Upper lobe of left lung (tissue), 6 donors: ENCODE results near the gene VPS33A. TPM values are rescaled to one million over a fixed set of nuclear protein-coding genes. Genes with fewer than 3 reads are reported as not detected.

ENCODE experiments used
- ATAC-seq, 2 donors: fragments of 200-7000 bp; cut with Tn5 transposase; one replicate each; pipeline ENCODE4 v1.9.1; 2022; ENCODE audit warnings: mild to moderate bottlenecking in 2 of 2, moderate library complexity in 2 of 2; ENCODE audit not compliant: low FRiP score in 2 of 2
- DNase-seq, 2 donors: peaks; one replicate each; pipeline ENCODE4 v3.0.0-alpha.2; 2019 to 2020
- H3K27ac ChIP-seq, 4 donors: fragments of 200-600 bp; sonication (generic); one replicate each; pipeline ENCODE4 v1.5.1; 2016 to 2019
- H3K27me3 ChIP-seq, 4 donors: fragments of 200-600 bp; sonication (generic); one replicate each; pipeline ENCODE4 v1.5.1; 2017 to 2019
- H3K36me3 ChIP-seq, 4 donors: fragments of 200-600 bp; sonication (generic); one replicate each; pipeline ENCODE4 v1.5.1; 2016 to 2019
- H3K4me1 ChIP-seq, 4 donors: fragments of 200-600 bp; sonication (generic); one replicate each; pipeline ENCODE4 v1.5.1; 2018 to 2019
- H3K4me3 ChIP-seq, 4 donors: fragments of 200-600 bp; sonication (generic); one replicate each; pipeline ENCODE4 v1.5.1; 2017 to 2019; ENCODE audit warnings: mild to moderate bottlenecking in 2 of 4, moderate library complexity in 1 of 4
- H3K9me3 ChIP-seq, 4 donors: fragments of 200-600 bp; sonication (generic); one replicate each; pipeline ENCODE4 v1.5.1; 2018 to 2019
- CTCF ChIP-seq, 6 experiments: fragments of 450-650 bp in 4 of 6; fragments of 200-600 bp in 2 of 6; sonication (generic) in 2 of 6; IDR thresholded peaks; one replicate each; pipeline ENCODE4 v1.5.1; 2016 to 2019; ENCODE audit warnings: antibody characterized with exemption in 6 of 6
- EP300 ChIP-seq, 4 donors: sonication (generic); formaldehyde crosslinking; IDR thresholded peaks; one replicate each; pipeline ENCODE4 v1.5.1; 2017; ENCODE audit warnings: antibody characterized with exemption in 4 of 4, control low read depth in 2 of 4
- POLR2A ChIP-seq, 4 donors: fragments of 450-650 bp; IDR thresholded peaks; one replicate each; pipeline ENCODE4 v1.5.1; 2016 to 2017; ENCODE audit warnings: antibody characterized with exemption in 4 of 4, mild to moderate bottlenecking in 2 of 4
- POLR2AphosphoS5 ChIP-seq, 2 donors: sonication (generic); formaldehyde crosslinking; IDR thresholded peaks; one replicate each; pipeline ENCODE4 v1.5.1; 2017; ENCODE audit warnings: antibody characterized with exemption in 2 of 2
- WGBS, 2 donors: methylation state at CpG; one replicate each; pipeline ENCODE4 v1.1.5; 2017 to 2018; 5-methylcytosine and 5-hydroxymethylcytosine counted together
- total RNA-seq, 6 donors: library from RNA; depleted of rRNA in 4 of 6; stranded (reverse); fragments of >200 nt in 4 of 6; gene quantifications; one replicate each; pipeline versions ENCODE4 v1.1.0 to v1.2.1, GENCODE V29; 2016 to 2021
- donor health status: DM: no; HTN: no; CAD: no; lungs with moderate emphysema.
- donor health status: DM: no; HTN: yes; CAD: no; lungs with severe emphysema.

VPS33A gene
- total RNA-seq, 6 donors from 2014 or later, result 7.3 to 18.5 (median 14.5) TPM

GRCh38 chr12:122201381-122201780 is 64.9 kb downstream of the VPS33A start:
- TF ChIP-seq EP300 (IDR thresholded peaks at IDR 0.05) (no peak), CTCF (IDR thresholded peaks at IDR 0.05) (no peak), POLR2A (IDR thresholded peaks at IDR 0.05) (no peak), POLR2AphosphoS5 (IDR thresholded peaks at IDR 0.05) (no peak)
- DNase-seq (no peak), ATAC-seq (no peak)
- WGBS, 2 donors, result 85 to 93% methylated on average over 4 to 5 of the region's 5 CpGs
- Histone ChIP-seq H3K36me3 (no peaks in the 10 kb centered on the region), H3K9me3 (no peaks in the 10 kb centered on the region), H3K27ac (no peak overlapping the region), H3K4me1 (peaks cover 18 to 35% (median 21%) of the 10 kb centered on the region in 4 donors), H3K4me3 (no peak overlapping the region), H3K27me3 (peaks cover 0 to 20% (median 11%) of the 10 kb centered on the region in 4 donors)

- no peaks in the 10 kb centered on the region for H3K36me3 ChIP-seq
- WGBS, 2 donors, result 64 to 76% methylated on average over 21 of the region's 24 CpGs
- peaks cover 0 to 20% (median 11%) of the 10 kb centered on the region in 4 donors for H3K27me3 ChIP-seq
- TF ChIP-seq EP300 (IDR thresholded peaks at IDR 0.05), result no peak
- TF ChIP-seq POLR2A (IDR thresholded peaks at IDR 0.05), result no peak
- TF ChIP-seq CTCF (IDR thresholded peaks at IDR 0.05), result no peak
- TF ChIP-seq POLR2AphosphoS5 (IDR thresholded peaks at IDR 0.05), result no peak
- H3K9me3 ChIP-seq, result no peaks in the 10 kb centered on the region
- H3K4me1 ChIP-seq, result peaks cover 20 to 29% (median 21%) of the 10 kb centered on the region in 4 donors
- peak in 1 of 2 donors; percentile 22 for ATAC-seq
- peak in 1 of 2 donors; percentile 69 for DNase-seq
- H3K4me3 ChIP-seq, result no peak overlapping the region
- H3K27ac ChIP-seq, result no peak overlapping the region
Measured at GRCh38 chr12:122200541-122201175, 65.6 kb downstream of the VPS33A start.

- peaks cover 20 to 21% (median 21%) of the 10 kb centered on the region in 4 donors for H3K4me1 ChIP-seq
- H3K27ac ChIP-seq, result no peak overlapping the region
- WGBS, 2 donors, result 88 to 93% methylated on average over 27 to 29 of the region's 29 CpGs
- no peaks in the 10 kb centered on the region for H3K9me3 ChIP-seq
- no peak for ATAC-seq
- no peaks in the 10 kb centered on the region for H3K36me3 ChIP-seq
- H3K4me3 ChIP-seq, result no peak overlapping the region
- peaks cover 0 to 20% (median 11%) of the 10 kb centered on the region in 4 donors for H3K27me3 ChIP-seq
- TF ChIP-seq CTCF (IDR thresholded peaks at IDR 0.05), result no peak
- TF ChIP-seq POLR2AphosphoS5 (IDR thresholded peaks at IDR 0.05), result no peak
- TF ChIP-seq POLR2A (IDR thresholded peaks at IDR 0.05), result no peak
- TF ChIP-seq EP300 (IDR thresholded peaks at IDR 0.05), result no peak
- peak in 1 of 2 donors; percentile 57 for DNase-seq
Measured at GRCh38 chr12:122199484-122200355, 66.6 kb downstream of the VPS33A start.

- Histone ChIP-seq H3K36me3 (no peaks in the 10 kb centered on the region), H3K4me3 (no peak overlapping the region), H3K27ac (no peak overlapping the region), H3K4me1 (peaks cover 0 to 2% (median 0%) of the 10 kb centered on the region in 4 donors), H3K27me3 (peaks cover 0 to 2% (median 0%) of the 10 kb centered on the region in 4 donors), H3K9me3 (no peaks in the 10 kb centered on the region)
- 56 to 65% methylated on average over 1 of the region's 1 CpG for WGBS, 2 donors
- no peak for TF ChIP-seq EP300 (IDR thresholded peaks at IDR 0.05)
- TF ChIP-seq POLR2AphosphoS5 (IDR thresholded peaks at IDR 0.05), result no peak
- TF ChIP-seq POLR2A (IDR thresholded peaks at IDR 0.05), result no peak
- TF ChIP-seq CTCF (IDR thresholded peaks at IDR 0.05), result no peak
- no peak for DNase-seq
- ATAC-seq, result no peak
Measured at GRCh38 chr12:122197612-122197966, 68.7 kb downstream of the VPS33A start.
